H1 (cell line): ENCODE measurements around the gene ZNF814. TPM values are rescaled to one million over a fixed set of nuclear protein-coding genes. Genes with fewer than 3 reads are reported as not detected.
A peak's percentile ranks its signal among the peaks of the same experiment; 100 is the strongest.

Experiments used
- CTCF ChIA-PET: fragments of 300-600 bp; sonication (Branson Sonifier 250); formaldehyde crosslinking; loops from one replicate; lab custom pipeline; 2021; ENCODE audit not compliant: partially characterized antibody; lab: Charles Lee
- POLR2A ChIA-PET: fragments of 300-600 bp; sonication (Branson Sonifier 250); formaldehyde crosslinking; loops from one replicate; lab custom pipeline; 2021; ENCODE audit warnings: inconsistent platforms; ENCODE audit not compliant: partially characterized antibody; lab: Charles Lee
- DNase-seq, 2 experiments: peaks; one replicate each; pipeline versions ENCODE4 v3.0.0 to v3.0.0-alpha.2; 2010 to 2022; ENCODE audit warnings: low spot score in 2 of 2, low read depth in 1 of 2, mixed read lengths in 1 of 2
- FAIRE-seq: peaks from 2 replicates; lab custom pipeline; 2011; peaks lifted over from hg19 to GRCh38; lab: Jason Lieb, UNC
- H2AFZ ChIP-seq: 2 replicates; pipeline ENCODE4 v1.8.1; 2012; ENCODE audit warnings: low read length, inconsistent platforms
- H2AK5ac ChIP-seq: 2 replicates; pipeline ENCODE4 v1.6.1; 2013; ENCODE audit warnings: low read depth, low read length
- H2BK120ac ChIP-seq: replicated peaks from 2 replicates; pipeline ENCODE3; 2013; ENCODE audit warnings: low read depth, low read length, inconsistent platforms
- H2BK12ac ChIP-seq: 2 replicates; pipeline ENCODE4 v1.6.1; 2013; ENCODE audit warnings: low read depth, low read length
- H2BK15ac ChIP-seq: 2 replicates; pipeline ENCODE4 v1.6.1; 2013; ENCODE audit warnings: low read length
- H2BK20ac ChIP-seq: 2 replicates; pipeline ENCODE4 v1.6.1; 2013; ENCODE audit warnings: low read length
- H2BK5ac ChIP-seq: 2 replicates; pipeline ENCODE4 v1.6.1; 2013; ENCODE audit warnings: low read depth, low read length
- H3K14ac ChIP-seq: 2 replicates; pipeline ENCODE4 v1.6.1; 2013; ENCODE audit warnings: inconsistent platforms; ENCODE audit not compliant: insufficient read length
- H3K18ac ChIP-seq: 2 replicates; pipeline ENCODE4 v1.6.1; 2013; ENCODE audit warnings: low read length; ENCODE audit errors: extremely low read depth
- H3K23ac ChIP-seq: 2 replicates; pipeline ENCODE4 v1.6.1; 2013; ENCODE audit warnings: inconsistent platforms; ENCODE audit not compliant: insufficient read length
- H3K23me2 ChIP-seq: 2 replicates; pipeline ENCODE4 v1.6.1; 2013; ENCODE audit warnings: low read depth, low read length
- H3K27ac ChIP-seq: 2 replicates; pipeline ENCODE4 v1.6.1; 2011; ENCODE audit warnings: low read depth, low read length, inconsistent platforms
- H3K27me3 ChIP-seq, 4 experiments: replicated peaks in 1 of 4; 1 replicate in 1 of 4; 2 replicates in 3 of 4; pipeline versions ENCODE4 v1.6.1 to v1.8.1; 2011 to 2013; ENCODE audit warnings: low read length in 3 of 4, mild to moderate bottlenecking in 3 of 4, inconsistent platforms in 2 of 4, mixed read lengths in 2 of 4, moderate library complexity in 1 of 4; ENCODE audit not compliant: control insufficient read depth in 3 of 4, insufficient read depth in 3 of 4; ENCODE audit errors: extremely low read depth in 1 of 4
- H3K36me3 ChIP-seq, 4 experiments: 2 replicates each; pipeline versions ENCODE4 v1.6.1 to v1.8.1; 2011 to 2013; ENCODE audit warnings: mild to moderate bottlenecking in 4 of 4, low read length in 3 of 4, moderate library complexity in 2 of 4, control low read depth in 1 of 4, inconsistent platforms in 1 of 4; ENCODE audit not compliant: insufficient read depth in 4 of 4, control insufficient read depth in 2 of 4
- H3K4ac ChIP-seq: replicated peaks from 2 replicates; pipeline ENCODE3; 2013; ENCODE audit warnings: low read length, low read depth, mixed read lengths, inconsistent platforms; ENCODE audit not compliant: insufficient read length
- H3K4me1 ChIP-seq, 4 experiments: replicated peaks in 1 of 4; 1 replicate in 1 of 4; 2 replicates in 3 of 4; pipeline versions ENCODE4 v1.6.1 to v1.8.1; 2011 to 2013; ENCODE audit warnings: low read length in 3 of 4, inconsistent platforms in 2 of 4, mixed read lengths in 1 of 4; ENCODE audit not compliant: insufficient read depth in 4 of 4, control insufficient read depth in 3 of 4
- H3K4me2 ChIP-seq, 2 experiments: 2 replicates each; pipeline versions ENCODE4 v1.6.1 to v1.8.1; 2011 to 2013; ENCODE audit warnings: low read depth in 2 of 2, low read length in 2 of 2, control low read depth in 1 of 2, inconsistent platforms in 1 of 2, mild to moderate bottlenecking in 1 of 2; ENCODE audit not compliant: insufficient read depth in 1 of 2
- H3K4me3 ChIP-seq, 4 experiments: fragments of 200-600, 300-600 bp in 1 of 4; sonication (generic), shearing (Covaris generic), sonication (Bioruptor Twin) in 1 of 4; 2 replicates each; pipeline versions ENCODE4 v1.5.1 to v1.8.1; 2011 to 2016; ENCODE audit warnings: low read length in 4 of 4, low read depth in 3 of 4, control low read depth in 2 of 4, inconsistent platforms in 2 of 4, mild to moderate bottlenecking in 2 of 4, mixed read lengths in 1 of 4, moderate library complexity in 1 of 4; ENCODE audit not compliant: insufficient read depth in 2 of 4; ENCODE audit errors: extremely low read depth in 1 of 4
- H3K56ac ChIP-seq: replicated peaks from 2 replicates; pipeline ENCODE3; 2013; ENCODE audit warnings: low read depth, mild to moderate bottlenecking, mixed read lengths, low read length, inconsistent platforms; ENCODE audit not compliant: insufficient read length
- H3K79me1 ChIP-seq: 2 replicates; pipeline ENCODE4 v1.6.1; 2013; ENCODE audit warnings: low read depth, low read length, control low read depth
- H3K79me2 ChIP-seq, 2 experiments: 2 replicates each; pipeline versions ENCODE4 v1.6.1 to v1.8.1; 2012 to 2013; ENCODE audit warnings: low read length in 2 of 2, mild to moderate bottlenecking in 2 of 2, inconsistent platforms in 1 of 2; ENCODE audit not compliant: insufficient read depth in 2 of 2, control insufficient read depth in 1 of 2
- H3K9ac ChIP-seq, 4 experiments: replicated peaks in 1 of 4; 1 replicate in 1 of 4; 2 replicates in 3 of 4; pipeline versions ENCODE4 v1.6.1 to v1.8.1; 2011 to 2013; ENCODE audit warnings: low read depth in 3 of 4, low read length in 3 of 4, control low read depth in 2 of 4, mild to moderate bottlenecking in 2 of 4, moderate library complexity in 2 of 4, inconsistent platforms in 1 of 4; ENCODE audit errors: extremely low read depth in 1 of 4
- H3K9me3 ChIP-seq, 2 experiments: 2 replicates each; pipeline versions ENCODE4 v1.6.1 to v1.8.1; 2012 to 2013; ENCODE audit warnings: mild to moderate bottlenecking in 2 of 2, moderate library complexity in 2 of 2, control low read depth in 1 of 2, inconsistent platforms in 1 of 2, low read depth in 1 of 2, low read length in 1 of 2, mixed read lengths in 1 of 2; ENCODE audit not compliant: insufficient read depth in 2 of 2
- H4K20me1 ChIP-seq, 2 experiments: replicated peaks in 1 of 2; 2 replicates each; pipeline versions ENCODE3 to v1.8.1; 2011 to 2013; ENCODE audit warnings: inconsistent platforms in 2 of 2, low read length in 2 of 2, mild to moderate bottlenecking in 1 of 2; ENCODE audit not compliant: insufficient read depth in 2 of 2, control insufficient read depth in 1 of 2
- H4K5ac ChIP-seq: 2 replicates; pipeline ENCODE4 v1.6.1; 2013; ENCODE audit warnings: low read length, low read depth, mixed read lengths, inconsistent platforms; ENCODE audit not compliant: insufficient read length
- H4K8ac ChIP-seq: 2 replicates; pipeline ENCODE4 v1.8.0; 2013; ENCODE audit warnings: mild to moderate bottlenecking, moderate library complexity, low read length, inconsistent platforms; ENCODE audit not compliant: insufficient read depth; ENCODE audit errors: extremely low read depth
- H4K91ac ChIP-seq: replicated peaks from 2 replicates; pipeline ENCODE3; 2013; ENCODE audit warnings: low read length, mixed read lengths, inconsistent platforms; ENCODE audit not compliant: insufficient read length
- KDM4A ChIP-seq: IDR thresholded peaks from one replicate; pipeline ENCODE4 v1.7.1; 2012; ENCODE audit warnings: low read depth, mild to moderate bottlenecking, moderate library complexity, low read length, inconsistent platforms; ENCODE audit not compliant: severe bottlenecking
- RAD21 ChIP-seq, 2 experiments: IDR thresholded peaks in 1 of 2; conservative IDR thresholded peaks in 1 of 2; 2 replicates each; pipeline ENCODE4 v1.6.1; 2011; ENCODE audit warnings: low read depth in 2 of 2, low read length in 2 of 2, improper control_type of control experiment in 1 of 2, inconsistent platforms in 1 of 2, mild to moderate bottlenecking in 1 of 2, moderate library complexity in 1 of 2
- RBBP5 ChIP-seq: IDR thresholded peaks from 2 replicates; pipeline ENCODE4 v1.7.1; 2012; ENCODE audit warnings: low read depth, mild to moderate bottlenecking, inconsistent platforms, low read length, moderate library complexity, borderline replicate concordance
- RNF2 ChIP-seq: fragments of 200-900, 300-1000 bp; sonication (generic); IDR thresholded peaks from 2 replicates; pipeline ENCODE4 v1.7.1; 2016; ENCODE audit warnings: borderline replicate concordance, low read depth, mild to moderate bottlenecking, antibody characterized with exemption, low read length; ENCODE audit not compliant: poor library complexity, severe bottlenecking; ENCODE audit errors: missing control alignments
- SAP30 ChIP-seq: fragments of 300-600 bp; sonication (generic); IDR thresholded peaks from 2 replicates; pipeline ENCODE4 v1.7.1; 2012; ENCODE audit warnings: low read length, moderate library complexity, mild to moderate bottlenecking, inconsistent platforms; ENCODE audit not compliant: insufficient read depth, insufficient replicate concordance
- SIN3A ChIP-seq, 2 experiments: IDR thresholded peaks in 1 of 2; conservative IDR thresholded peaks in 1 of 2; 2 replicates each; pipeline ENCODE4 v1.6.1; 2011 to 2012; ENCODE audit warnings: low read length in 2 of 2, improper control_type of control experiment in 1 of 2, low read depth in 1 of 2, mild to moderate bottlenecking in 1 of 2
- WGBS, 2 experiments: shearing (Covaris generic) in 1 of 2; methylation state at CpG; one replicate each; pipeline versions ENCODE4 v1.1.6 to v1.1.7; 2013 to 2015; ENCODE audit warnings: low lambda C conversion rate in 2 of 2, mixed read lengths in 2 of 2, inconsistent platforms in 1 of 2, low coverage in 1 of 2, missing lambda C conversion rate in 1 of 2; ENCODE audit not compliant: insufficient replicate concordance in 2 of 2, insufficient coverage in 1 of 2, insufficient read length in 1 of 2; ENCODE audit errors: extremely low coverage in 1 of 2, missing lambda C conversion rate in 1 of 2; 5-methylcytosine and 5-hydroxymethylcytosine counted together
- polyA plus RNA-seq, 7 experiments: library from polyadenylated mRNA; depleted of rRNA in 3 of 7; stranded (reverse) in 5 of 7; unstranded in 2 of 7; fragments of >200 nt in 5 of 7; fragments of 200-250 nt in 2 of 7; gene quantifications; 1 replicate in 5 of 7; 2 replicates in 1 of 7; 4 replicates in 1 of 7; pipeline versions ENCODE4 v1.2.1 to v1.2.3, GENCODE V29; 2011 to 2013; ENCODE audit warnings: missing spikeins in 2 of 7, mixed read lengths in 2 of 7
- total RNA-seq: library from RNA; stranded (reverse); fragmentation: NEBNext Ultra II Directional; extraction: Animal tissue kit (Norgen Biotek cat#: 25700); gene quantifications from 2 replicates; pipeline ENCODE4 v1.2.1, GENCODE V29; 2021
- TF ChIP-seq, protein P1 (sequence below): IDR thresholded peaks from 2 replicates; pipeline ENCODE4 v1.6.1; 2011; ENCODE audit warnings: low read length, improper control_type of control experiment
- TF ChIP-seq, protein P2 (sequence below): IDR thresholded peaks from 2 replicates; pipeline ENCODE4 v1.6.1; 2012; ENCODE audit warnings: inconsistent platforms

ZNF814 gene
- total and polyA plus RNA-seq, 2 of the 8 experiments (the other 6 are each of a cell fraction or from before 2014, with no cell fraction given) = 90.9 to 99.6 TPM

- Histone ChIP-seq H3K27me3 (no peaks in the 10 kb centered on the region), H3K36me3 (no peaks in the 10 kb centered on the region; a peak in 1 of 8 replicates), H3K4me1 (peaks cover 0 to 8% (median 5%) of the 10 kb centered on the region in 4 experiments; a peak in 4 of 7 replicates), H4K20me1 (peaks cover 0 to 3% of the 10 kb centered on the region in 2 experiments), H3K23me2 (no peaks in the 10 kb centered on the region), H3K14ac (no peak within 1 kb of the TSS), H3K9me3 (no peaks in the 10 kb centered on the region), H3K4ac (peak within 1 kb of the TSS; percentile 98), H3K9ac (peak within 1 kb of the TSS; percentile 66 to 99 (median 88)), H3K23ac (no peak within 1 kb of the TSS), H3K4me3 (peak within 1 kb of the TSS; percentile 73 to 99 (median 94)), H3K56ac (peak within 1 kb of the TSS; percentile 81), H2AFZ (peak within 1 kb of the TSS; percentile 24; the same call in 1 of the 2 replicates), H3K27ac (peak within 1 kb of the TSS; percentile 96), H2AK5ac (peak within 1 kb of the TSS; percentile 91; the same call in 1 of the 2 replicates), H2BK5ac (peak within 1 kb of the TSS; percentile 85), H3K18ac (peak within 1 kb of the TSS; percentile 63), H3K4me2 (peak within 1 kb of the TSS; percentile 81 to 91), H4K5ac (peak within 1 kb of the TSS; percentile 85), H4K91ac (peak within 1 kb of the TSS; percentile 6), H2BK20ac (no peak within 1 kb of the TSS), H3K79me1 (peaks cover 5% of the 10 kb centered on the region), H2BK120ac (no peak within 1 kb of the TSS), H3K79me2 (peaks cover 19 to 56% of the 10 kb centered on the region in 2 experiments), H2BK15ac (no peak within 1 kb of the TSS), H2BK12ac (no peak within 1 kb of the TSS; the same call in none of the 2 replicates), H4K8ac (peak within 1 kb of the TSS; percentile 99; the same call in 1 of the 2 replicates)
- FAIRE-seq = peak; percentile 97
- ChIA-PET POLR2A (interaction anchor here (0.6 to 5.1 kb wide), 20 partner anchors 11 to 271 kb away, joined by 3 to 52 read pairs (median 4); partner anchors contain the start of genes ZNF154, ZNF418, ZNF552 and ZNF586), CTCF (interaction anchor here (0.6 to 3.3 kb wide), 9 partner anchors 10 to 83 kb away, joined by 3 to 15 read pairs (median 4); partner anchors contain the start of genes ZNF552 and ZNF776)
- DNase-seq = peak; percentile 77 to 92
- WGBS, 2 experiments = 3% methylated on average over 22 of the region's 22 CpGs; no CpG with 5 or more reads in 1 of the 2 experiments
- TF ChIP-seq, protein P1, sequence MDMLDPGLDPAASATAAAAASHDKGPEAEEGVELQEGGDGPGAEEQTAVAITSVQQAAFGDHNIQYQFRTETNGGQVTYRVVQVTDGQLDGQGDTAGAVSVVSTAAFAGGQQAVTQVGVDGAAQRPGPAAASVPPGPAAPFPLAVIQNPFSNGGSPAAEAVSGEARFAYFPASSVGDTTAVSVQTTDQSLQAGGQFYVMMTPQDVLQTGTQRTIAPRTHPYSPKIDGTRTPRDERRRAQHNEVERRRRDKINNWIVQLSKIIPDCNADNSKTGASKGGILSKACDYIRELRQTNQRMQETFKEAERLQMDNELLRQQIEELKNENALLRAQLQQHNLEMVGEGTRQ = peak; percentile 87
- peak; percentile 26 for TF ChIP-seq KDM4A
- TF ChIP-seq, protein P2, sequence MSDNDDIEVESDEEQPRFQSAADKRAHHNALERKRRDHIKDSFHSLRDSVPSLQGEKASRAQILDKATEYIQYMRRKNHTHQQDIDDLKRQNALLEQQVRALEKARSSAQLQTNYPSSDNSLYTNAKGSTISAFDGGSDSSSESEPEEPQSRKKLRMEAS = peak; percentile 93
- TF ChIP-seq SIN3A (conservative IDR thresholded peaks at IDR 0.05 in 1 of 2, IDR thresholded peaks at IDR 0.05 in 1 of 2; ENCODE audit: low read depth in 1 of 2, low read length in 2 of 2) = peak in 1 of 2 experiments; percentile 90; a peak in 2 of 4 replicates
- TF ChIP-seq SAP30 = peak; percentile 85
- no peak for TF ChIP-seq RBBP5
- no peak for TF ChIP-seq RNF2
- peak in 1 of 2 experiments; percentile 19; a peak in 2 of 4 replicates for TF ChIP-seq RAD21 (IDR thresholded peaks at IDR 0.05 in 1 of 2, conservative IDR thresholded peaks at IDR 0.05 in 1 of 2; ENCODE audit: low read depth in 2 of 2, low read length in 2 of 2)
Measured at GRCh38 chr19:57830071-57830602, 58.7 kb downstream of the ZNF814 start, which contains the start of gene ZNF587B. ZNF587B (plus strand) TSS chr19:57830299; CDS start chr19:57830529, 230 bp downstream.
